HG02798 (cell line): ENCODE measurements around the gene BOK.

Experiments
- ATAC-seq: cut with Tn5 transposase; IDR thresholded peaks from one replicate; pipeline ENCODE4 v1.9.1; 2021; ENCODE audit warnings: mild to moderate bottlenecking; ENCODE audit not compliant: unreplicated experiment, poor library complexity

Gene BOK

DNA sequence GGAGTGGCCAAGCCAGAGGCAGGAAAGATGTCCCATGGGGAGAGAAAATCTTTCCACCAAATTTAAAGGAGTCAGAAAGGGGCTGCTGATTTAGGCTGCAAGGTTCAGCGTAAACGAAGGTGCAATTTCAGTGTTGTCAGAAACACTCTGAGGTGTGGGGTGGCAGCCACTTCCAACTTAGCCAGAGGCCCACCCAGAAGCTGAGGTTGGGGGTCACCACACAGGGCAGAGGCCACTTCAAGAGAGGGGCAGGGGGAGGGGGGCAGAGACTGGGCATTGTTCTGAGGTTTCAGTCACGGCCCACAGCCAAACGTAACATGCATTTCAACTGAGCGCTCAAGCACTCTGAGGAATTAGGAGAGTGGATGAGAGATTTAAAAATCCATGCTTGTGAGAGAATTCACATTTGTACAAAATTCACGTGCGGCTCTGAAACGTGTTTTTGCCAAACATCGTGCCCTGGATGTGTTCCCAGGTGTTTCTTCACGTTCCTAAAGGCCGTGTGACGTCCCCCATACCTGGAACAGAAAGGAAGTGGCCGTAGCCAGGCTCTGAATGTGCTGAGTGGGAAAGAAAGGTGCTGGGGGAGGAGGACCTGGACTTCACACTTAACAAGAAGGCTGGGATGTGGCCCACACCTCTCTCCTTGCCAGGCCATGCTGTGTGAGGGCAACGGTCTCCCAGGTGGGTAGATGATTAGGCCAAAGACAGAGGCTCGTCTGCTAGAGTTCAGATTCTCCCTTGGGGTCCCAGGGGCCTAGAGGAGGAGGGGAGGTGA is 19.5 kb upstream of the BOK start:
- ATAC-seq: no peak

- no peak for ATAC-seq
Measured at GRCh38 chr2:241539616-241540374, 18.8 kb upstream of the BOK start.

DNA sequence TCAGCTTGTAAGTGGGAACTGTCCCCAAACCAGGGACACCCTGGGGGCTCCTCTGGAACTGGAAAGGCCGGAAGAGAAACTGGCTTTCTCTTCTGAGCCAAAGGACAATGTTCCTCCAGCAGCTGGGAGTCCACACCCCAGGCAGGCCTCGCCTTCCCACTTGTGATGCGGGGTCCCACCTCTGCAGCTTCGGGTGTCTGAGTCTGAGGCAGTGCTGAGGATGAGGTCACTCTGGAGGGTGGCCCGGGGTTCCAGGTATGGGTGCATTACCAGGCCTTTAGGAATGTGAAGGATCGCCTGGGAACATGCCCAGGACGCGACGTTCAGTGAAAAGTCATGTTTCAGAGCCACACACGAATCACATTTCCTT is 18.2 kb upstream of the BOK start:
- no peak for ATAC-seq

DNA sequence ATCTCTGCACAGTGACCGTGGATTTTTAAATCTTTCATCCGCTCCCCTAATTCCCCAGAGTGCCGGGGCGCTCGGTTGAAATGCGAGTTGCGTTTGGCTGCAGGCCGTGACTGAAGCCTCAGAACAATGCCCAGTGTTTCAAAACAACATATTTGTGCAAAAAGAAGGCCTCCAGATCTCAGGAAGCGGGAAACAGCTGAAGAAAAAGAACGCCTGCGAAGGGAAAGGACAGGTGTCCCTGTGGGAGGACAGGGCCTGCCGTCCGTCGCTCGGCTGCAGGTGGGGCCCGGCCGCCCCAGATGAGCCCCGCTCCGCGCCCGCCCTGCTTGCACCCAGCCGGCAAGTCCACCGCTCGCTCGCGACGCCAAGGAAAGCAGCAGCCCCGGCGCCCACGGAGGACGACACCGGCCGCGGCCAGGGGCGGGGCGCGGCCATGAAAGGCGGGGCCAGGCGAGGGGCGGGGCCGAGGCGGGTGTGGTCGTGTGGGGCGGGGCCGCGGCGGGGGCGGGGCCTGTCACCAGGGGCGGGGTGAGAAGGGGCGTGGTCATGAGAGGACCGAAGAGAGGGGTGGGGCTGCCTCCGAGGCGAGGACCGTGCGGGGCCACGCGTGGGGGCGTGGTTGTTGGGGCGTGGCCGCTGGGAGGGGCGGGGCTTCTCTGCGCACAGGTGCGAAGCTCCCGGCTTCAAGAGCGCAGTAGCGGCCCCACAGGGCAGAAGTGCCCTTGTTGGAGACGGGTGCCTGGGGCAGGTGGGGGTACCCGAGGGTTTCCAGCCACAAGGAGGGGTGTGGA is 17.6 kb upstream of the BOK start:
- ATAC-seq: no peak

- ATAC-seq: no peak
Measured at GRCh38 chr2:241541564-241542277, 16.8 kb upstream of the BOK start.

DNA sequence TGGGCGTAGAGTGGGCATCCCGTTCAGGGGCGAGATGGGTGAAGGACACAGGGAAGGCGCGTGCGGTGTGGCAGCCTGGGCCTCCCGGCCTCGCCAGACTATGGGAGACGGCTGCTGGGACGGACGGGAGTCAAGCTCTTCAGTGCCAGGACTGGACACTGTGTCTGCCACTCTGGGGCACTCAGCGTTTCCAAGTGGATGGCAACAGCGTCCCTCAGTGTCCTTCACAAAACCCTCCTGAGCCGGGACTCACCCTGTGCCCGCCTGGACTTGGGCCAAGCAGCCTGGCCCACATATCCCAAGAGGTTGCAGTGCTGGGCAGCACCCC is 16.3 kb upstream of the BOK start:
- no peak for ATAC-seq

GRCh38 chr2:241545106-241545505 is 13.4 kb upstream of the BOK start:
- no peak for ATAC-seq

GRCh38 chr2:241545523-241546473 is 12.7 kb upstream of the BOK start:
- no peak for ATAC-seq

DNA sequence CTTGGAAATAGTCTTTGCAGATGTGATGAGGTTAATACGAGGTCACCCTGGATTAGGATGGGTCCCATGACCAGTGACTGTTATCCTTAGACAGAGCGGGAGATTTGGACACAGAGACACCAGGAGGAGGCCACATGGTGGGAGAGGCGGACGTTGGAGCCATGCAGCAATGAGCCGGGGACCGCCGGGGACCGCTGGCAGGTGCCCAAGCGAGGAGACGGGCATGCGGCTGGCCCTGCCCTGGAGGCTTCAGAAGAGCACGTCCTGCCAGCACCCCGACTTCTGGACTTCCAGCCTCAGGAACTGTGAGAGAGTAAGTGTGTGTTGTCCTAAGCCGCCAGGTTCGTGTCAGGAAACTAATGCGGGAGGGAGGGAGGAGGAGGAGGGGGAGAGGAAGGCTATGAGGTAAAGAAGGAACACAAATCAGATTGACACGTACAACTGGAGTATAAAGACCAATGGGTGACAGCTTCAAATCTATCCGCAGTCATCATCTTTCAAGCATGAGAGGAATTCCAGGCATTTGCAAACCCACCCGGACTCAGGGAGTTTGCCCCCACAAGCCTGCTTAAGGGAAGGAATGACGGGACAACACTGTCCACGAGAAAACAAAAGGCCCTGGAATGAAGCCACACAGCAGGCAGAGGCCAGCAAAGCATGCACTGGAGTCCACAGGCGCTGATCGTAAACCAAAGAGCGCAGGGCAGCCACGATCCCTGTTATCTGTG is 11.6 kb upstream of the BOK start:
- ATAC-seq: no peak

DNA sequence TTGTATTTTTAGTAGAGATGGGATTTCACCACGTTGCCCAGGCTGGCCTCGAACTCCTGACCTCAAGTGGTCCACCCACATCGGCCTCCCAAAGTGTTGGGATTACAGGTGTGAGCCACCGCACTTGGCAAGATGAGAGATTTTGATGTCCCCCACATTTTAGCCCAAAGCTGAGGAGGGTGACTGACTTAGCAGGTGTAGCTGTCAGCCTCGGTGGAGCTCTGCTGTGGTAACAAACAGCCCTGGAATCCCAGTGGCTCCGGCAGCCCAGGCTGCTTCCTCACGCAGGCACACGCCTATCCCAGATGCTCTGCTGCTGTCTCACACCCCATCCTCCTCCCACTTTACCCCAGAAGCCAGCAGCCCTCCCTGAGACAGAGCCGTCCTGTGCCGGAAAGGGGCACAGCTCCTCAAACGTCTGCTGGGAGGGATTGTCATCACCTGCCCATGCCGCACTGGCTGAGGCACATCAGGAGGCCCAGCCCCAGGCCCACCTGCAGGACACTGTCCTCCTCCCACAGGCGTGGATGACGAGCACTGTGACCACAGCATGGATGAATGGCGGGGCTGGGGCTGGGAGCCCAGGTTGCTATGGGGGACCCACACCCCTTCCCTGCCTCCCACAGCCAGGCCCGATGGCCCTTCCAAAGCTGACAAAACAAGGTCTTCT is 10.6 kb upstream of the BOK start:
- no peak for ATAC-seq

DNA sequence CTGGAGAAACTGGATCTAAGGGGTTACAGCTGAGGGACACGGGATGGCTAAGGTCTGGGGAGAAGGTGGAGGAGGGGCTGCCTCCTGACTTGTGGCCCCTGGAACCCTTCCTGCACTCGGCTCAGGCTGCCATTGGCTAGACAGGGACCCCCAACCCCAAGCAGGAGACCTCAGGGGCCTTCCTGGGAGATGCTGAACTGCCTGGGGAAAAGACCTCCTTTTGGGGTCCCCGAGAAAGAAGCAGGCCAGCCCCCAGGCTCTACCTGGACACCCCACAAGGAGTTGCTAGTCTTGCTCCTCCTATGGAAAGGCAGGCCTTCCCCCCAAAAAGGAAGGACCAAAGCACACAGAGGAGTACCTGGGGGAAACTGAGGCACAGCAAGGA is 10.1 kb upstream of the BOK start:
- ATAC-seq: no peak

- no peak for ATAC-seq
Measured at GRCh38 chr2:241550616-241551580, 7.6 kb upstream of the BOK start.

GRCh38 chr2:241551599-241551997 is 6.9 kb upstream of the BOK start:
- no peak for ATAC-seq

- ATAC-seq: no peak
Measured at GRCh38 chr2:241551998-241552737, 6.4 kb upstream of the BOK start.

DNA sequence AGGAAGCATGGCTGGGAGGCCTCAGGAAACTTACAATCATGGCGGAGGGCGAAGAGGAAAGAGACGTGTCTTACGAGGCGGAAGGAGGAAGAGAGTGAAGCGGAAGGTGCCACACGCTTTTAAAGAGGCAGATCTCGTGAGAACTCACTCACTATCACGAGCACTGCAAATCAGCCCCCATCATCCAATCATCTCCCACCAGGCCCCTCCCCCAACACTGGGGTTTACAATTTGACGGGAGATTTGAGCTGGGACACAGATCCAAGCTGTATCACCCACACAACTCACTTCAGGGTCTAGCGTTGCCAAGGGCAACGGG is 5.1 kb upstream of the BOK start:
- ATAC-seq: no peak

- ATAC-seq: no peak
Measured at GRCh38 chr2:241553981-241554380, 4.6 kb upstream of the BOK start.
